Ovary (tissue), 9 donors: Measurements from ENCODE around the gene RSPH9. TPM values are rescaled to one million over a fixed set of nuclear protein-coding genes. Genes with fewer than 3 reads are reported as not detected.

Experiments
- DNase-seq, 5 donors: peaks; one replicate each; pipeline ENCODE4 v3.0.0-alpha.2; 2019 to 2020
- H3K27ac ChIP-seq, 2 donors: fragments of 200-600 bp; one replicate each; pipeline versions ENCODE4 v1.5.1 to v1.8.0; 2019 to 2022
- H3K27me3 ChIP-seq: fragments of 200-600 bp; one replicate; pipeline ENCODE4 v1.8.0; 2022
- H3K36me3 ChIP-seq: fragments of 200-600 bp; sonication (generic); one replicate; pipeline ENCODE4 v1.5.1; 2019
- H3K4me1 ChIP-seq: one replicate; pipeline ENCODE4 v1.8.1; 2013; ENCODE audit warnings: mild to moderate bottlenecking, moderate library complexity; ENCODE audit not compliant: insufficient read depth
- H3K4me3 ChIP-seq: fragments of 200-600 bp; sonication (generic); one replicate; pipeline ENCODE4 v1.5.1; 2017
- H3K9me3 ChIP-seq, 2 donors: fragments of 200-600 bp in 1 of 2; sonication (generic) in 1 of 2; one replicate each; pipeline versions ENCODE4 v1.5.1 to v1.8.1; 2013 to 2019; ENCODE audit warnings: mild to moderate bottlenecking in 1 of 2, moderate library complexity in 1 of 2
- EP300 ChIP-seq: sonication (generic); formaldehyde crosslinking; IDR thresholded peaks from one replicate; pipeline ENCODE4 v1.6.1; 2017; ENCODE audit warnings: antibody characterized with exemption
- POLR2A ChIP-seq: fragments of 450-650 bp; IDR thresholded peaks from one replicate; pipeline ENCODE4 v1.6.1; 2017; ENCODE audit warnings: antibody characterized with exemption, mild to moderate bottlenecking, moderate library complexity
- WGBS, 3 donors: extraction: QIAGEN DNeasy Blood & Tissue Kit in 1 of 3; methylation state at CpG; one replicate each; pipeline versions ENCODE4 v1.1.5 to v1.1.7; 2013 to 2017; 5-methylcytosine and 5-hydroxymethylcytosine counted together
- intact Hi-C, 4 donors: fragments of 100-400 bp; cut with DNase I; formaldehyde crosslinking; loops; one replicate each; pipeline versions ENCODE4 v1.11.0 to v1.15.1; 2022 to 2023
- polyA plus RNA-seq, 2 donors: library from polyadenylated mRNA; stranded (reverse); fragments of 200-250 nt in 1 of 2; fragments of 350-450 nt in 1 of 2; fragmentation: Illumina TruSeq in 1 of 2; extraction: RNeasy Lipid Tissue Mini Kit (QIAGEN cat#74804) in 1 of 2; gene quantifications; one replicate each; pipeline ENCODE4 v1.2.3, GENCODE V29; 2013 to 2014
- total RNA-seq, 7 donors: library from RNA; depleted of rRNA in 2 of 7; stranded (reverse); fragments of >200 nt in 2 of 7; fragmentation: NEBNext Ultra II Directional in 3 of 7; extraction: Animal tissue kit (Norgen Biotek cat#: 25700) in 3 of 7; gene quantifications; one replicate each; pipeline versions ENCODE4 v1.1.0 to v1.2.4, GENCODE V29; 2016 to 2023
- TF ChIP-seq, protein P1 (sequence below), 3 donors: fragments of 450-650 bp in 2 of 3; fragments of 200-600 bp in 1 of 3; IDR thresholded peaks; one replicate each; pipeline versions ENCODE4 v1.5.1 to v1.8.0; 2016 to 2022; ENCODE audit warnings: antibody characterized with exemption in 3 of 3, mild to moderate bottlenecking in 1 of 3
- donor health status: DM: no; HTN: no; CAD: no; lungs with moderate emphysema.
- donor health status: DM: no; HTN: no; CAD: no.
- donor health status: Bipolar disorder and iron deficiency.
- donor health status: DM: yes; HTN: yes; CAD: no.
- donor health status: DM: no; HTN: no; CAD: no.
- donor health status: DM: yes; HTN: yes; CAD: no.

Gene RSPH9
- total and polyA plus RNA-seq, 9 donors = 0.20 to 4.7 (median 0.44) TPM; not detected in 1

DNA sequence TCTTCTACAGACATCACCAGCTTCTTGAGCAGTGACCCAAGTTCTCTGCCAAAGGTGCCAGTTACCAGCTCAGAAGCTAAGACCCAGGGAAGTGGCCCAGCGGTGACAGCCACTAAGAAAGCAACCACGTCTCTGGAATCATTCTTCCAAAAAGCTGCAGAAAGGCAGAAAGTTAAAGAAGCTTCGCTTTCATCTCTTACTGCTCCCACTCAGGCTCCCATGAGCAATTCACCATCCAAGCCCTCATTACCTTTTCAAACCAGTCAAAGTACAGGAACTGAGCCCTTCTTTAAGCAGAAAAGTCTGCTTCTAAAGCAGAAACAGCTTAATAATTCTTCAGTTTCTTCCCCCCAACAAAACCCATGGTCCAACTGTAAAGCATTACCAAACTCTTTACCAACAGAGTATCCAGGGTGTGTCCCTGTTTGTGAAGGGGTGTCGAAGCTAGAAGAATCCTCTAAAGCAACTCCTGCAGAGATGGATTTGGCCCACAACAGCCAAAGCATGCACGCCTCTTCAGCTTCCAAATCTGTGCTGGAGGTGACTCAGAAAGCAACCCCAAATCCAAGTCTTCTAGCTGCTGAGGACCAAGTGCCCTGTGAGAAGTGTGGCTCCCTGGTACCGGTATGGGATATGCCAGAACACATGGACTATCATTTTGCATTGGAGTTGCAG lies 31.0 kb upstream of the RSPH9 start:
- Histone ChIP-seq H3K27me3 (no peaks in the 10 kb centered on the region), H3K4me1 (no peaks in the 10 kb centered on the region), H3K36me3 (no peaks in the 10 kb centered on the region), H3K27ac (no peak overlapping the region), H3K4me3 (no peak overlapping the region), H3K9me3 (no peaks in the 10 kb centered on the region)
- no peak for DNase-seq
- TF ChIP-seq, protein P1, sequence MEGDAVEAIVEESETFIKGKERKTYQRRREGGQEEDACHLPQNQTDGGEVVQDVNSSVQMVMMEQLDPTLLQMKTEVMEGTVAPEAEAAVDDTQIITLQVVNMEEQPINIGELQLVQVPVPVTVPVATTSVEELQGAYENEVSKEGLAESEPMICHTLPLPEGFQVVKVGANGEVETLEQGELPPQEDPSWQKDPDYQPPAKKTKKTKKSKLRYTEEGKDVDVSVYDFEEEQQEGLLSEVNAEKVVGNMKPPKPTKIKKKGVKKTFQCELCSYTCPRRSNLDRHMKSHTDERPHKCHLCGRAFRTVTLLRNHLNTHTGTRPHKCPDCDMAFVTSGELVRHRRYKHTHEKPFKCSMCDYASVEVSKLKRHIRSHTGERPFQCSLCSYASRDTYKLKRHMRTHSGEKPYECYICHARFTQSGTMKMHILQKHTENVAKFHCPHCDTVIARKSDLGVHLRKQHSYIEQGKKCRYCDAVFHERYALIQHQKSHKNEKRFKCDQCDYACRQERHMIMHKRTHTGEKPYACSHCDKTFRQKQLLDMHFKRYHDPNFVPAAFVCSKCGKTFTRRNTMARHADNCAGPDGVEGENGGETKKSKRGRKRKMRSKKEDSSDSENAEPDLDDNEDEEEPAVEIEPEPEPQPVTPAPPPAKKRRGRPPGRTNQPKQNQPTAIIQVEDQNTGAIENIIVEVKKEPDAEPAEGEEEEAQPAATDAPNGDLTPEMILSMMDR (IDR thresholded peaks at IDR 0.05) = no peak
- TF ChIP-seq EP300 (no peak), POLR2A (no peak)
- intact Hi-C loops = no loop called here
- WGBS, 3 donors = 92 to 95% (median 93%) methylated on average over 6 of the region's 6 CpGs

- no peak overlapping the region for H3K4me3 ChIP-seq
- H3K27me3 ChIP-seq = no peaks in the 10 kb centered on the region
- TF ChIP-seq EP300 (no peak), POLR2A (no peak)
- TF ChIP-seq, protein P1 (IDR thresholded peaks at IDR 0.05) = no peak
- no peaks in the 10 kb centered on the region for H3K9me3 ChIP-seq
- DNase-seq = no peak
- 79 to 81% (median 79%) methylated on average over 3 of the region's 3 CpGs for WGBS, 3 donors
- intact Hi-C loops = no loop called here
- no peaks in the 10 kb centered on the region for H3K36me3 ChIP-seq
- H3K27ac ChIP-seq = no peak overlapping the region
- H3K4me1 ChIP-seq = no peaks in the 10 kb centered on the region
Measured at GRCh38 chr6:43614396-43614730, 30.5 kb upstream of the RSPH9 start.

- intact Hi-C loops = no loop called here
- Histone ChIP-seq H3K36me3 (no peaks in the 10 kb centered on the region), H3K27ac (no peak overlapping the region), H3K27me3 (no peaks in the 10 kb centered on the region), H3K4me3 (no peak overlapping the region), H3K9me3 (no peaks in the 10 kb centered on the region), H3K4me1 (no peaks in the 10 kb centered on the region)
- no peak for DNase-seq
- WGBS, 3 donors = 95 to 97% (median 96%) methylated on average over 9 of the region's 9 CpGs
- TF ChIP-seq, protein P1 (IDR thresholded peaks at IDR 0.05) = no peak
- TF ChIP-seq EP300 = no peak
- no peak for TF ChIP-seq POLR2A
Measured at GRCh38 chr6:43616725-43617472, 27.9 kb upstream of the RSPH9 start.

GRCh38 chr6:43621078-43621835 lies 23.6 kb upstream of the RSPH9 start:
- Histone ChIP-seq H3K4me3 (no peak overlapping the region), H3K27ac (no peak overlapping the region), H3K27me3 (no peaks in the 10 kb centered on the region), H3K36me3 (no peaks in the 10 kb centered on the region), H3K4me1 (no peaks in the 10 kb centered on the region), H3K9me3 (no peaks in the 10 kb centered on the region)
- DNase-seq = peak in 1 of 5 donors; percentile 32
- TF ChIP-seq EP300 = no peak
- TF ChIP-seq, protein P1 (IDR thresholded peaks at IDR 0.05) = no peak
- no peak for TF ChIP-seq POLR2A
- intact Hi-C loops = no loop called here
- WGBS, 3 donors = 93 to 95% (median 94%) methylated on average over 12 of the region's 12 CpGs
